K562 (cell line): ENCODE results near the gene MT1E. TPM values are rescaled to one million over a fixed set of nuclear protein-coding genes. Genes with fewer than 3 reads are reported as not detected.
A peak's percentile ranks its signal among the peaks of the same experiment; 100 is the strongest.

Source experiments
- HDGF ChIP-seq: fragments of 450-650 bp; IDR thresholded peaks from 2 replicates; pipeline ENCODE4 v1.6.1; 2016
- L3MBTL2 ChIP-seq: fragments of 450-650 bp; IDR thresholded peaks from 2 replicates; pipeline ENCODE4 v1.6.1; 2016; ENCODE audit warnings: mild to moderate bottlenecking, moderate library complexity
- LEF1 ChIP-seq: fragments of 450-650 bp; IDR thresholded peaks from 2 replicates; pipeline ENCODE4 v1.6.1; 2016; ENCODE audit warnings: mild to moderate bottlenecking
- MAZ ChIP-seq, 2 experiments: fragments of 450-650 bp in 1 of 2; sonication (generic) in 1 of 2; formaldehyde crosslinking; IDR thresholded peaks in 1 of 2; conservative IDR thresholded peaks in 1 of 2; 2 replicates each; pipeline versions ENCODE4 v1.4.0 to v1.5.0; 2020; ENCODE audit warnings: mild to moderate bottlenecking in 1 of 2, missing genetic modification reagents in 1 of 2
- NFIX ChIP-seq: fragments of 250-450 bp; sonication (Bioruptor Pico); IDR thresholded peaks from 2 replicates; pipeline ENCODE4 v1.4.0; 2020; ENCODE audit warnings: low read depth, mild to moderate bottlenecking, moderate library complexity
- NRF1 ChIP-seq, 2 experiments: fragments of 450-650 bp; IDR thresholded peaks in 1 of 2; conservative IDR thresholded peaks in 1 of 2; 2 replicates each; pipeline ENCODE4 v1.6.1; 2014; ENCODE audit warnings: mild to moderate bottlenecking in 2 of 2
- PCBP1 ChIP-seq: fragments of 200-400 bp; formaldehyde crosslinking; IDR thresholded peaks from 2 replicates; pipeline ENCODE4 v1.6.1; 2018; ENCODE audit warnings: mild to moderate bottlenecking, low read depth, low read length; ENCODE audit not compliant: poor library complexity, severe bottlenecking
- PREB ChIP-seq: sonication (generic); formaldehyde crosslinking; IDR thresholded peaks from 2 replicates; pipeline ENCODE4 v1.8.1; 2023; ENCODE audit warnings: mild to moderate bottlenecking, missing genetic modification reagents
- PTRF ChIP-seq: fragments of 450-650 bp; IDR thresholded peaks from 2 replicates; pipeline ENCODE4 v1.6.1; 2016; ENCODE audit warnings: mild to moderate bottlenecking, missing genetic modification characterization, missing compliant biosample characterization
- RAD21 ChIP-seq, 2 experiments: fragments of 250-450 bp in 1 of 2; fragments of 450-650 bp in 1 of 2; sonication (Bioruptor Pico) in 1 of 2; formaldehyde crosslinking in 1 of 2; IDR thresholded peaks in 1 of 2; conservative IDR thresholded peaks in 1 of 2; 2 replicates each; pipeline versions ENCODE4 v1.4.0 to v1.8.0; 2020 to 2022; ENCODE audit warnings: mild to moderate bottlenecking in 2 of 2, moderate library complexity in 1 of 2
- SAFB ChIP-seq: fragments of 200-400 bp; formaldehyde crosslinking; IDR thresholded peaks from 2 replicates; pipeline ENCODE4 v1.6.1; 2017; ENCODE audit warnings: low read depth, low read length, borderline replicate concordance
- SMARCE1 ChIP-seq: fragments of 450-650 bp; IDR thresholded peaks from 2 replicates; pipeline ENCODE4 v1.7.1; 2016; ENCODE audit warnings: mild to moderate bottlenecking
- TCF3 ChIP-seq: sonication (generic); formaldehyde crosslinking; IDR thresholded peaks from 2 replicates; pipeline ENCODE4 v1.4.0; 2020; ENCODE audit warnings: mild to moderate bottlenecking, missing genetic modification reagents
- ZBTB2 ChIP-seq: fragments of 450-650 bp; IDR thresholded peaks from 2 replicates; pipeline ENCODE4 v1.6.1; 2016; ENCODE audit warnings: antibody characterized with exemption
- ZEB2 ChIP-seq: fragments of 450-650 bp; IDR thresholded peaks from 2 replicates; pipeline ENCODE4 v1.6.1; 2016
- ZNF184 ChIP-seq: sonication (generic); formaldehyde crosslinking; IDR thresholded peaks from 2 replicates; pipeline ENCODE4 v1.5.0; 2020; ENCODE audit warnings: missing genetic modification reagents
- ZNF431 ChIP-seq: sonication (generic); formaldehyde crosslinking; IDR thresholded peaks from 2 replicates; pipeline ENCODE4 v1.8.0; 2022; ENCODE audit warnings: mild to moderate bottlenecking, missing genetic modification reagents
- polyA plus RNA-seq, 8 experiments: library from polyadenylated mRNA; depleted of rRNA in 4 of 8; stranded (reverse) in 5 of 8; unstranded in 3 of 8; fragments of >200 nt; fragmentation: Nextera tagmentation in 2 of 8; fragmentation: Illumina TruSeq in 1 of 8; extraction: Ambion mirVana in 2 of 8; extraction: Trizol in 1 of 8; gene quantifications; 2 replicates each; pipeline versions ENCODE4 v1.2.1 to v1.2.3, GENCODE V29; 2011 to 2014; ENCODE audit warnings: inconsistent platforms in 1 of 8, missing spikeins in 1 of 8
- total RNA-seq, 7 experiments: library from RNA; depleted of rRNA in 6 of 7; stranded (reverse); fragments of >200 nt in 6 of 7; fragmentation: Illumina TruSeq in 2 of 7; extraction: Trizol in 2 of 7; gene quantifications; 2 replicates each; pipeline versions ENCODE4 v1.2.1 to v1.2.3, GENCODE V29; 2011 to 2021; ENCODE audit warnings: low replicate concordance in 1 of 7
- TF ChIP-seq, protein P1 (sequence below): fragments of 150-350 bp; conservative IDR thresholded peaks from 2 replicates; pipeline ENCODE4 v1.6.1; 2014; ENCODE audit warnings: low read length

The MT1E gene
- total and polyA plus RNA-seq, 9 of the 15 experiments (the other 6 are each of a cell fraction or from before 2014, with no cell fraction given) = 0.29 to 0.81 (median 0.46) TPM; not detected in 3

DNA sequence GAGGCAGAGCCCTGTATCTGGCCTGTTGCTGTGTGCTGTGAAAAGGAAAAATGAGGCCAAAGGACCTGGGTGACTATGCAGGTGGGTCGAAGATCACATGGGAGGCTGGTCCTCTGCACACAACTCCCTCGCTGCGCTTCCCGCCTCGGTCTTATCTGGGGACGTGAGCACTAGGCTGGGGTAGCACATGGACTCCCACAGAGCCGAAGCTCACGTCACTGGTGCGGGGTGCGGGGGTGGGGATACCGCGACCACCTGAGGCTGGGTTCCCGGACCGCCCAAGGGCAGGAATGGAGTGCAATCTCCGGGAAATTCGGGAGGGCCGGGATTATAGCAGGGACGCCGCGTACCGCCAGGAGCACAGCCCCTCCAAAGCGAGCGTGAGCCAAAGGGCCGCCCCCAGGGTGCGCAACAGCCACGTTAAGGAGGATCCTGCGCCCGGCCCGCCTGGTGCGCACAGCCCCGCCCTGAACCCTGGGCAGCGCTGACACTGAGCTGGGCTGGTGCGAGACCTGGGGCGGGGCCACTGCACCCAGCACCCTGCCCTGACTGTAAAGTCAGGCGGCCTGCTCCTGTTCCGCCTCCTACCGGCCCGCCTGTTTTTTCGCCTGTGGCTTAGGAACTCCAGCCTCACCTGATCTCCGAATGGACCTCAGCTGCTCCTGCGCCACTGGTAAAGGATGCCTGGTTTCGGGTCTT is 17.6 kb downstream of the MT1E start (continued):
- TF ChIP-seq ZBTB2 (0 out of 2 replicates have a peak, but pooled peaks have one; percentile 30), NFIX (no peak), TCF3 (CRISPR knock-in tag) (0 out of 2 replicates have a peak, but pooled peaks have one; percentile 4), PCBP1 (no peak), LEF1 (no peak), PREB (CRISPR knock-in tag) (no peak), PTRF (tag) (no peak), RAD21 (CRISPR knock-in tag; conservative IDR thresholded peaks at IDR 0.05 in 1 of 2, IDR thresholded peaks at IDR 0.05 in 1 of 2) (peak; percentile 36 to 47; a peak in 3 of 4 replicates), MAZ (CRISPR knock-in tag; conservative IDR thresholded peaks at IDR 0.05 in 1 of 2, IDR thresholded peaks at IDR 0.05 in 1 of 2) (peak; percentile 37 to 41; a peak in 2 of 4 replicates), ZNF184 (no peak), SAFB (no peak), HDGF (no peak), L3MBTL2 (peak; percentile 94), ZEB2 (no peak), NRF1 (conservative IDR thresholded peaks at IDR 0.05 in 1 of 2, IDR thresholded peaks at IDR 0.05 in 1 of 2) (peak; percentile 80 to 84), ZNF431 (CRISPR knock-in tag) (no peak), SMARCE1 (no peak)
- TF ChIP-seq, protein P1, sequence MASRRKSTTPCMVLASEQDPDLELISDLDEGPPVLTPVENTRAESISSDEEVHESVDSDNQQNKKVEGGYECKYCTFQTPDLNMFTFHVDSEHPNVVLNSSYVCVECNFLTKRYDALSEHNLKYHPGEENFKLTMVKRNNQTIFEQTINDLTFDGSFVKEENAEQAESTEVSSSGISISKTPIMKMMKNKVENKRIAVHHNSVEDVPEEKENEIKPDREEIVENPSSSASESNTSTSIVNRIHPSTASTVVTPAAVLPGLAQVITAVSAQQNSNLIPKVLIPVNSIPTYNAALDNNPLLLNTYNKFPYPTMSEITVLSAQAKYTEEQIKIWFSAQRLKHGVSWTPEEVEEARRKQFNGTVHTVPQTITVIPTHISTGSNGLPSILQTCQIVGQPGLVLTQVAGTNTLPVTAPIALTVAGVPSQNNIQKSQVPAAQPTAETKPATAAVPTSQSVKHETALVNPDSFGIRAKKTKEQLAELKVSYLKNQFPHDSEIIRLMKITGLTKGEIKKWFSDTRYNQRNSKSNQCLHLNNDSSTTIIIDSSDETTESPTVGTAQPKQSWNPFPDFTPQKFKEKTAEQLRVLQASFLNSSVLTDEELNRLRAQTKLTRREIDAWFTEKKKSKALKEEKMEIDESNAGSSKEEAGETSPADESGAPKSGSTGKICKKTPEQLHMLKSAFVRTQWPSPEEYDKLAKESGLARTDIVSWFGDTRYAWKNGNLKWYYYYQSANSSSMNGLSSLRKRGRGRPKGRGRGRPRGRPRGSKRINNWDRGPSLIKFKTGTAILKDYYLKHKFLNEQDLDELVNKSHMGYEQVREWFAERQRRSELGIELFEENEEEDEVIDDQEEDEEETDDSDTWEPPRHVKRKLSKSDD = no peak
